ENCODE results near the gene SNCAIP.
"Not testable (repeated sequence)": the region's sequence is repeated elsewhere in the genome, so short reads cannot be mapped to it uniquely, and the experiment has no call there.

SNCAIP gene

GRCh38 chr5:122358372-122358979 lies 46.4 kb downstream of the SNCAIP start:
- peak; percentile 35 for DNase-seq (ENCODE audit: low spot score)

- no peak for DNase-seq (ENCODE audit: low spot score)
These were observed 50.3 kb downstream of the SNCAIP start for GRCh38 chr5:122362361-122362760.

GRCh38 chr5:122363623-122364022 lies 51.6 kb downstream of the SNCAIP start:
- no peak for DNase-seq (ENCODE audit: low spot score)

GRCh38 chr5:122366501-122366900 lies 54.5 kb downstream of the SNCAIP start:
- no peak for DNase-seq (ENCODE audit: low spot score)

GRCh38 chr5:122367456-122367855 lies 55.4 kb downstream of the SNCAIP start:
- DNase-seq (ENCODE audit: low spot score), result no peak

GRCh38 chr5:122368510-122369251 lies 56.6 kb downstream of the SNCAIP start:
- DNase-seq (ENCODE audit: low spot score), result no peak

GRCh38 chr5:122369253-122369815 lies 57.3 kb downstream of the SNCAIP start:
- no peak for DNase-seq (ENCODE audit: low spot score)

GRCh38 chr5:122371511-122372151 lies 59.6 kb downstream of the SNCAIP start:
- no peak for DNase-seq (ENCODE audit: low spot score)

- no peak for DNase-seq (ENCODE audit: low spot score)
These were observed 62.1 kb downstream of the SNCAIP start for GRCh38 chr5:122374110-122374509.

- no peak for DNase-seq (ENCODE audit: low spot score)
These were observed 63.8 kb downstream of the SNCAIP start for GRCh38 chr5:122375801-122376200.

GRCh38 chr5:122376250-122376649 lies 64.2 kb downstream of the SNCAIP start:
- DNase-seq (ENCODE audit: low spot score), result no peak

- no peak for DNase-seq (ENCODE audit: low spot score)
These were observed 65.0 kb downstream of the SNCAIP start for GRCh38 chr5:122377026-122377425.

- not testable (repeated sequence) for DNase-seq (ENCODE audit: low spot score)
These were observed 70.9 kb downstream of the SNCAIP start for GRCh38 chr5:122382938-122383337.

- DNase-seq (ENCODE audit: low spot score), result no peak
These were observed 72.8 kb downstream of the SNCAIP start for GRCh38 chr5:122384739-122385235.

- no peak for DNase-seq (ENCODE audit: low spot score)
These were observed 73.2 kb downstream of the SNCAIP start for GRCh38 chr5:122385286-122385685.

GRCh38 chr5:122385808-122386207 lies 73.8 kb downstream of the SNCAIP start:
- no peak for DNase-seq (ENCODE audit: low spot score)

GRCh38 chr5:122390154-122390553 lies 78.1 kb downstream of the SNCAIP start:
- DNase-seq (ENCODE audit: low spot score), result no peak

- DNase-seq (ENCODE audit: low spot score), result no peak
These were observed 78.7 kb downstream of the SNCAIP start for GRCh38 chr5:122390694-122391093.

GRCh38 chr5:122391621-122392020 lies 79.6 kb downstream of the SNCAIP start:
- no peak for DNase-seq (ENCODE audit: low spot score)

- DNase-seq (ENCODE audit: low spot score), result no peak
These were observed 80.2 kb downstream of the SNCAIP start for GRCh38 chr5:122392224-122392623.

GRCh38 chr5:122392824-122393223 lies 80.8 kb downstream of the SNCAIP start:
- DNase-seq (ENCODE audit: low spot score), result no peak

GRCh38 chr5:122394284-122394930 lies 82.4 kb downstream of the SNCAIP start:
- DNase-seq (ENCODE audit: low spot score), result no peak

Data from kidney capillary endothelial cell (primary cell).